CD4-positive, alpha-beta T cell treated with Interleukin-6 at 100 ng/mL for 8 hours (primary cell): ENCODE measurements around the gene PRKAB2.
"Not testable (repeated sequence)": the region's sequence is repeated elsewhere in the genome, so short reads cannot be mapped to it uniquely, and the experiment has no call there.

Experiments
- DNase-seq: peaks from one replicate; pipeline ENCODE4 v3.0.0-alpha.2; 2020; ENCODE audit warnings: mixed read lengths, low spot score

Gene PRKAB2

DNA sequence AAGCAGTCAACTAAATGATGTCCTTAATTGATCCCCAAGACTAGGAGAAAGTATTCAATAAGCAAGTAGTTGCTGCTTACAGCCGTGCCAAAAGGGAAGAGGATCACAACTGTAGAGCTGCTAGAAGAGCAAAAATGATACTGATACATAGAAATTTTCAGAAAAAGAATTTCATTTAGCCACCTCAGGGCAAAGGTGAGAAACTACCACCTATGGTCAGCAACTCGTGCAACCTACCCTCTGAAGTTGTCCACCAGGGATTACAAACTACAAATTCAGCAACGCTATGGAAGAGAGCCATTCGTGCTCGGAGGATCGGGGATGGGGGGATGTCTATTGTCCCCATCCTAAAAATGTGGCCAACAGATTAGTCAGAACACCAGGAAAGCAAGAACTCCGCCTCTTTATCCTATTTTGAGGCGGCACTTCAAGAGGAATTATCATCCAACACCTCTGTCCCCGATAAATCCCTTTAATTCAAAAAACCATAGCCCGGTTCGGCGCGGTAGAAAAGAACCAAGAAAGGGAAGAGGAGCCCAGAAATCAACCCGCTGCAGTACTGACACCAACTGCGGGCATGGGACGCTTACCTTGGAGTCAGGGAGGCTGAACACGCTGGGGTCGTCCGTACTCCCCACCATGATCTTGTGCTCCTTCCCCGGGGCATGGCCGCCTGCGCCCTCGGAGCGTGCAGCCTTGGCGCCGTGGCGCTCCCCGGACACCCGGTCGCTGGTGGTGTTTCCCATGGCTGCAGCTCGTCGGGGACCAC lies 687 bp downstream of the PRKAB2 start:
- DNase-seq: no peak

DNA sequence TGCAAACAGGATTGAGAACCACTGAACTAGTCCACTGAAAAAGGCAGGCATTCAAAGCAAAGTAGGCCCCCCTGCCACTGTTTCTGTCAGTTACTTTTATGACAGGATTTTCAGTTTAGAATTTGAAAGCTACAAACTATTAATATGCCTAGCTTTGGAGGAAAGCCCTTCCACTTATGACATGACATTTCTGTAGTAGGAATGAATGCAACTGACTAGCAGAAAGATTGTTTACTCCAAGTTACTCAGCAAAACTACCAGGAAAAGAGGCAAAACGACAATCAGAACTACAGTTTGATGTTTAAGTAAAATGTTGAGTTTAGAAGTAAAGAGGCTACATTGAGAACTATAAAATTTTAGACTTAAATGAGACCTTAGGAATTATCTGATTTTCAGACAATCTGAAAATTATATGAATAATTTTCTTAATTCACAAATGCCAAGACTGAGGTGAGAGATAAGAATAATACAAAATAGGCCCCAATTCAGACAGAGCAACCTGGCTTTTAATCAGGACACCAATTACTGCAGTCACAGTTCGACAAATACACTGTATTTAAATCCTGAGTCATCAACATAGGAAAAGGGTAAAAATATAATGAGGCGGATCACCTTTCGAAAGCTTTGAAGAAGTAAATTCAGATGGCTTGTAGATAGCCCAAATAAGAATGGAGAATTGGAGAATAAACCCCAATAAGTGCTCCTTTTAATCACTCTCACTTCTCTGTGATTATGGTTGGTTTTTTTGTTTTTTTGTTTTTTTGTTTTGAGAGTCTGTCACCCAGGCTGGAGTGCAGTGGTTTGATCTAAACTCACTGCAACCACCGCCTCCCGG lies 2.2 kb downstream of the PRKAB2 start:
- no peak for DNase-seq

DNA sequence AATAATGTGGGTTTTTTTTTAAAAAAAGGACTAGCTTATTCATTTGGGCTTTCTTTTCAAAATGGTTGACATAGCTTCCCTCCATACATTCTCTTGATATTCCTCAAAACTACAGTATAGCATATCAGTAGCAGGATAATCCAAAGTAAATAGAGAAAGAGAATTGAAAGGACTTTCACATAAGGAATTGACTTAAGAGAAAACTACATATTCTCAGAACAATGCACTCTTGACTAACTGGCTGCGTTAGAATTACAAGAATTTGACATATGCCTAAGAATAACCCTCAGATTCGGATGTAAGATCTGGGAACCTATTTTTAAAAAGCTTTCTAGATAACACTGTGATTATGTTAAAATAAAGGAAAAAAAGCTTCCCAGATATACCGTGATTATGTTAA lies 3.1 kb downstream of the PRKAB2 start:
- DNase-seq: no peak

DNA sequence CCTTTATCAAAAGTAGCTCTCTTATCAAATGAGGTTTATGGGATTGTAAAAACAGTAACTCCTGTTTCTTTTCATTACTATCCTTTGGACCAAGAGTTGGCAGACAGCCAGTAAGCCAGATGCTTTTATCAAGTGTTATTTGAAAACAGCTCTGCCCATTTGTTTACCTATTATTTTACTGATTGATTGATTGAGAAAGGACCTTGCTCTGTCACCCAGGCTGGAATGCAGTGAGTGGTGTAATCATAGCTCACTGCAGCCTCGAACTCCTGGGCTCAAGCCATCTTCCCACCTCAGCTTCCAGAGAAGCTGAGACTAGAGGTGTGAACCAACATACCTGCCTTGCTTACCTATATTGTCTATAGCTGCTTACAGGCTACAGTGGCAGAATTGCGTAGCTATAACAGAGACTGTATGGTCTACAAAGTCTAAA lies 3.6 kb downstream of the PRKAB2 start:
- DNase-seq: no peak

DNA sequence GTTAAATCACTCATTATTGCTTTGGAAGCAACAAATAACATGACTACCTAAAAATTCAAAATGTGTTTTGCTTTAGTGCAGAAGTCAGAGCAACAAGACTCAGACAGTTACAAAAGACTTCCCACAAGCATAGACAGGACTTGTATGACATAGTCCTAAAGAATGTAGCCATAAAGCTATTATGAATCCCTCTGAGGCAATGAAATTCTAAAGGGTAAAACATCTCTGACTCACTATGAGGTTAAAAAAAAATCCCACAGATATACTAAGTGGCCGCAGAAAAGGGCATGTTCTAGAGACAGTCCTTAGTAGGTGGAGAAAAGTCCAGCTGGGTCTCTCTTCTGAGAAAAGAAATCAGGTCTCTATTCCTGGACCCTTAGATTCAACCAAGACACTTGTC lies 4.9 kb downstream of the PRKAB2 start:
- no peak for DNase-seq

DNA sequence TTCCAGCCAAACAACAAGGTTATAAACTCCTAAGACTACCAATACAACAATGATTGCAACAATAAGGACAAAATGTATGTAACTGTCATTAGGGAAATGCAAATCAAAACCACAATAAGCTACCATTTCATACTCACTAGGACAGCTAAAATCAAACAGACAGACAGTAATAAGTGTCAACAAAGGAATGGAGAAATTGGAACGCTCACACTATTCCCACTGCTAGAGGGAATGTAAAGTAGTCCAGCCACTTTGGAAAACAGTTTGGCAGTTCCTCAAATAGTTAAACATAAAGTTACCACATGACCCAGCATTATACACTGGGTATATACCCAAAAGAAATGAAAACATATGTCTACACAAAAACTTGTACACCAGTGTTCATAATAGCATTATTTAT lies 9.3 kb downstream of the PRKAB2 start:
- no peak for DNase-seq

DNA sequence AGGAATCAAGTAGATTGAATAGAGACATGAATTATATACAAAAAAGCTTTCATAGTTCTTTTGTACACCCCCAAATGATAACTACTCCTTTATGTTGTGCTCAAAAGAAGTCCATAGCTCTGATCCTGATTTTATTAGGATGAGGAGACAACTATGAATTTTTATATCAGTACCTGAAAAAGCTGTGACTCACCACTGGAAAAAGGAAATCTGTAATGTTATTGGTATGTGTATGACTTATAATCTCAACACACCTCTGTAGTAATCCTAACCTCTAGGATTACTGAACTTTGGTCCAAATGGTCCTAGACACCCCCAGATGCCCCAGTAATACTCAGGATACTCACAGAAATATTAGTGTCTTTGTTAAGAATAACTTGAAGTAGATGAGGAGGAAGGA lies 10.2 kb downstream of the PRKAB2 start:
- DNase-seq: no peak

DNA sequence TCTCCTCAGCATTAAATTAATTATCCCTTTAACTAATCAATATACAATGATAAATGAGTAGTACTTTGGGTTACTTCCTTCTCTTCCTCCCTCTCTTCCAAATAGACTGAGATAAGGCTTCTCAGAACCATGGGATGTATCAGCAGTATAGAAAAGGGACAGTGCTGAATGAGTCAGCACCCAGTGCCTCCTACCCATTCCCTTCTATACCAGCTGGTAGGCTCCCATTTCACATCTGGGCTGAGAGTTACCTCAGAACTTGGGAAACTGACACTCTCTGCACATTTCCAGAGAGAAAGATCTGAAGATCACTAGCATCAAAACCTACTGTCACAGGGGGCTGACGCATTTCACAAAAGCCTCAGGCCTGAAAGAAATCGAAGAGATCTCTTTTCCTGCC lies 15.2 kb downstream of the PRKAB2 start:
- not testable (repeated sequence) for DNase-seq

DNA sequence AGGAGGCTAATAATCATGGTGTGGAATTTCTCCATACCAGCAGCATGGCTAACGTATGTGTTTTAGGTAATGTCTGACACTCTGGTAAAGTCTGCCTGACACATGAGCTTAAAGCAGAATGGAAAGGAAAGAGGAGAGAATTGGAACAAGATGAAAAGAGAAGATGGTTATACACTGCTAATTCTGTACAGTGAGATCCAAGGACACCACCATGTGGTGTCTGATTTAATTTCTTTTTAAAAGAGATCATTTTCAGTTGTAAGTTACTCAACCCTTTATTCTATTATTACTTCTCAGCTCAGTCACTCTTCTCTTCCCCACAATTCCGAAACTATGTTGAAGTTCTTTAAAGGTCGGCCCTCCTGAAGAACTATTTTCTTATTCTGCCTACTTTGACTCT lies 15.6 kb downstream of the PRKAB2 start:
- DNase-seq: no peak

DNA sequence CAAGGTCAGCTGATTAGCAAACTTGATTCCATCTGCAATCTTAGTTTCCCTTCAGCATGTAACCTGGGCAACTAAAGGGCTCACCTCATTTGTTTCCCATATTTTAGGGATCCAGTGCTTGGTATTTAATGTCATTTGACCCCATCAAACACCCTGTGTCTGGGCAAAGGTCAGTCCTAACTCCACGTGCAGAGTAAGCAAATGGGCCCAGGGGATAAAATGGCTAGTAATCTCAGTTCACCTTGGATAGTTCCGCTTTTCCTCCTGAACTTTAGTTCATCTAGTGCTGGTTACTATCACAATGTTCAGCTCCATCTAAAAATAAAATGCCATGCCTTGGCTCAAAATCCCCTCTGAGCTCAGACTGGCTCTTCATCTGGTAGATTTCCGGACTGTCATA lies 19.5 kb downstream of the PRKAB2 start:
- no peak for DNase-seq

DNA sequence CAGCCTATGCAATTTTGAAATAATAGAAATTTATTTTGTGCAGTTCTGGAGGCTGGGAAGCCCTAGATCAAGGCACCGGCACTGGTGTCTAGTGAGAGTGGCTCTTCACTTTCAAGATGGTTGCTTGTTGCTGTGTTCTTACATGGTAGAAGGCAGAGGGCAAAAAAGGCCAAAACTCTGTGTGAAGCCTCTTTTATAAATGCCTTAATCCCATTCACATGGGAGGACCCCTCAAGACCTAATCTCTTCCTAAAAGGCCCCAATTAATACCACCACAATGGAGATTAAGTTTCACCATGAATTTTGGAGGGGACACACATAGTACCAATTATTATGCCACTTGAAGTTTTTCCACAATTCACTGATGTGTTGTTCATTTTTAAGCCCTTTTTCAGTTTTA lies 21.0 kb downstream of the PRKAB2 start:
- DNase-seq: no peak

DNA sequence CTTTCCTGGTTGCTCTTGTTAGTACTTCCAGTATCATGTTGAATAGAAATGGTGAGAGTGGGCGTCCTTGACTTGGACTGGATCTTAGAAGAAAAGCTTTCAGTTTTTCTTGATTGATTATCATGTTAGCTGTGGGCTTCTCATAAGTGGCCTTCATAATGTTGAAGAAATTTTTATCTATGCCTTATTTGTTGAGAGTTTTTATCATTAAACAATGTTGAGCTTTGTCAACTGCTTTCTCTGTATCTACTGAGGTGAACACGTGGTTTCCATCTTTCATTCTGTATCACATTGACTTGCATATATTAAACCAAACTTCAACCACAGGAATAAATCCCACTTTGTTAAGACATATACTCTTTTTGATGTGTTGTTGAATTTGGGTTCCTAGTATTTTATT lies 29.4 kb downstream of the PRKAB2 start:
- DNase-seq: no peak

DNA sequence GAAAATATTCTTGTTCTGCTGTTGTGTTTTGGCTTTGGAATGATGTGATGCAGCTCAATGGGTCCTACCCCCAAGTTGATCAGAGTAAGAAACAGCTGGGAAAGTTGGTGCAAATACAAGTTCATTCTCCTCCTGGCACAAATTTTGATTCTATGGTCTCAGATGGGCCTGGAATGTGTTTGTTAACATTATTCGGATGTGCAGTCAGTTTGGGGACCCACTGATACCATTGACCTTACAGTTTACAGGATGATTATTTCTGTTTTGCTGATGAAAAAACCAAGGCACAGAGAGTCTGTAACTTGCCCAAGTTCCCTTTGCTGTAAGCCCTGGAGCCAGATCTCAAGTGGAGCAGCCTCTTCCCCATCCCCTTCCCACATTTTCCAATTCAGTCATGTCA lies 41.5 kb downstream of the PRKAB2 start:
- DNase-seq: not testable (repeated sequence)

DNA sequence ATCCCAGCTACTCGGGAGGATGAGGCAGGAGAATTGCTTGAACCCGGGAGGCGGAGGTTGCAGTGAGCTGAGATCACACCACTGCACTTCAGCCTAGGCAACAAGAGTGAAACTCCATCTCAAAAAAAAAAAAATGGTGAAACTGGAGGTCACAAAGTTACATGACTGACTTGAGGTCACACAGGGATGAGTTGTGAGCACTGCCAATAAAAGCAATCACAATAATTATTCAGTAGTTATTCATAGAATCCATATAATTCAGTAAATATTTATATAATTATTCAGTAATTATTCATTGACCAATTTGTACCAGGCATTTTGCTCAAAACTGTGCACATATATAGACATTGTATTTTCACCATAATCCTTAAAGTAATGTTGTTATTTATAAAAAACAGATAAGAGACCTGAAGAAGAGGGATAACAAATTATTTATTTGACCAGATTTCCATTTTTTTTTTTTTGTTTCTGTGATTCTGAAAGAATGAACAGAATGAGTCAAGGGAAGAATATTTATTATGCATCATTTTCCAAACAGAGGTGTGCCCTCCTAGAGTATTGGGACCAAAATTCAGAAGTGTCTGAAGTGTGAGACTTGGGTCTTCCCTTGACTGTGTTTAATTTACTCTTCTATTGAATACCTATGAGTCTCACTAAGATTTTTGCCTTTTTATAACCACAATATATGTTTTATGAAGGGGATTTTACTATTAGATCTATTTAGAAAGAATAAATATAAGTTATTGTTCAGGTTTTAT lies 43.0 kb downstream of the PRKAB2 start:
- no peak for DNase-seq

DNA sequence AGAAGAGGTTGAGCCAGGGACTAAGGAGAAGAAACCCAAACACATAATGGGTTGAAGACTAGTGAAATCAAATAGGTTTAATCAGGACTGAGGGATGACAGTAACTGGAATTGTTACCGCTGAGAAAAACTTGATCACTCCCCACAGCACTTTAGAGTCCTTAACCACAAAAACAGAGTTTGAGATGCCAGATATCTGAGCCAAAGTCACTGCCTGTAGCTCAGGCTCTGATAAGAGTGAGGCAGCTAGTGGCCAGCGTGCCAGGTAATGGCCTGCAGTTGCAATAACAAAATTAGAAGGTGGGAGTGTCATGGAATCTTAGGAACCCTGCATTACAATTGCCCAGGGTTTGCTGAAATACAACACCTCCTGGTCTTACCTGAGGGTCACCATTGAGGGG lies 48.0 kb downstream of the PRKAB2 start:
- DNase-seq: no peak

DNA sequence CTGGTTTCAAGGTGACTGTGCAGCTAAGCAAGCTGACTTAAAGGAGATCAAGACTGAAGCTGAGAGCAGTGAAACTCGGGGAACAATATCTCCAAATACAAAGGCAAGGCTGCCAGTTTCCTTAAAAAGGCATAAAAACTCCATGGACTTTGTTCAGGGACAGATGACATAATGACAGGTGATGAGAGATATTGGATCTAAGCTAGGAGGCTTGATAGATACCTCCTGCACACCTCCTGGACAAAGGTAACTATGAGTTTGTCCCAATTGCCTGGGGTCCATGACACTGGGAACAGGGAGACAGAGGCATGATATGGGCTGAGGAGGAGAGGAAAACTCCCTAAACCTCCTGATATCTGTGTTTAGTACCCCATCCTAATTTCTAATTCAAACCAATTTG lies 55.2 kb downstream of the PRKAB2 start:
- DNase-seq: no peak

DNA sequence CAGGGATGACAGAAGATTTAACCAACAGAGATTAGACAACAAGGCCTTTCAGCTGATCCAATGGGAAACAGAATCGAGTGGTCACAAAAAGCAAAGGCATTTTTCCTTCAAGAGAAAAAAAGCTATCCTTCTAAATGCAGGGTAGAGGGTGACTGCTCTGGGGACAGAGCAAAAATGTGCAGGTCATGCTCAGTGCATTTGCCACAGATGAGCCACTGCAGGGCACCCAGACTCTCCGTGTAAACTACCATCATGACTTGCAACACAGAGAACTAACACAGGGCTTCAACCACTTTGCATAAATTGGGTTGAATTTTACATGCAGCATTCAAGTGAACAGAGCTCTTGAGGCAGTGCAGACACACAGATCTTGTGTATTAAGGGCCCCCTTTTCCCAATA lies 56.8 kb downstream of the PRKAB2 start:
- DNase-seq: no peak

DNA sequence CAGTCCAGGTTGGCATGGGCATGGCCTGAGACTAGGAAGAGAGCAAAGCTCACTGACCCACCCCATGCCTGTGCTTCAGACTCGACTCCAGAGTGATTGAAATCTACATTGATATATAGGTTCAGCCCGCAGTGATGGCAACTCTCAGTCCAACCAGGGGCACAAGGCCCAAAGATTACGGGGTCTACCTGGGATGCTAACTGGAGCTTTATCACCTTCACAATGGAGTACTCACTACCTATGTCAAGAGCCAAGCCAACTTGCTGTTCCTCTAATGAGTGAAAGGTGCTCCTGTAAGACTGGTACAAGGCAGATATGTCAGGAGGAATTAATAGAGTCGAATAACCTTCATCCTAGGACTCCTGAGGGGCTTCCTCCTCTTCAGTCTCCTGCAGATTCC lies 57.2 kb downstream of the PRKAB2 start:
- not testable (repeated sequence) for DNase-seq

DNA sequence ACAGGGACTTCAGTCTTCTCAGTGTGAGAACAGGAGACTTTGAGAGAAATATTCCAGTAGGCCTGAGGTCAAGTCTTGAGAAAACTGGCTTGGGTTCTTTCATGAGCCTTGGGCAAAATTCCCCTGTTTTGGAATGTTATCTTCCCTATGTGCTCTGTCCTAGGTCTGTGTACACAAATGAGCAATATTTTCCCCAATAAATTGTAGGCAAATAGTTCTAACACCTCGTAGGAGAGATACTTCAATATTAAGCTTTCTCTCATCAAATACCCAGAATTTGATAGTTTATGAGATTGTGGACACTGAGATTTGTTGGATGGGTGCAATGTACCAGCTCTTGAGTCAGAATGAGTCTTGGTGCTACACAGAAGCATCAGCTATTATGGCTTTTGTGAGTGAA lies 57.9 kb downstream of the PRKAB2 start:
- DNase-seq: not testable (repeated sequence)

DNA sequence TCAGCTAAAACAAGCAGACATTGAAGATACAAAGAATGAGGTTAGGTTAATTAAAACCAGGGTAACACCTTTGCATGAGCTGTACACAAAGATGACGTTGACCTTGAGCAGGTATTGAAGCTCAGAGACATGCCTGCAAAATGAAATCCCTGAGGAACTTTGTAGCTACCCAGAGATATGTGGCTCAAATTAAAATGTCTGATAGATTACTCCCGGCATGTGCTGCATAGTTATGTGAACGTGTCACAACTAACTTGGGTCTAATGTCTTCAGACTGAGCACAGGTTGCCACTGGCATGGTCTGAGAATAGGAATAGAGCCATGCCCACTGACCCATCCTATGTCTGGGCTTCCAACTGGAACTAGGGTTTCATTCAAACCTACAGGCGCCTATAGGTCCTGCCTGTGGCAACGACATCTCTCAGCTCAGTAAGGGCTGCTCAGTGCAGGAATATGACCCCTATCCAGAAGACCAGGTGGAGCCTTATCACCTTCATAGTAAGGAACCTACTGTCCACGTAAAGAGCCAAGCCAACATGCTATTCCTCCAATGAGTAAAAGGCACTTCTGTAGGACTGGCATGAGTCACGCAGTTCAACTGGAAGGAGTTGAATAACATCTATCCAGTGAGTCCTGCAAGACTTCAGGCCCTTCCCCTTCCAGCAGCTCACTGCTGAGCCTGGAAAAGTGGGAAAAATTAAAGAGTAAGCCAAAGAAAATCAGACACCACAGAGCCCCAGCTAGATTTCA lies 60.7 kb downstream of the PRKAB2 start:
- no peak for DNase-seq

DNA sequence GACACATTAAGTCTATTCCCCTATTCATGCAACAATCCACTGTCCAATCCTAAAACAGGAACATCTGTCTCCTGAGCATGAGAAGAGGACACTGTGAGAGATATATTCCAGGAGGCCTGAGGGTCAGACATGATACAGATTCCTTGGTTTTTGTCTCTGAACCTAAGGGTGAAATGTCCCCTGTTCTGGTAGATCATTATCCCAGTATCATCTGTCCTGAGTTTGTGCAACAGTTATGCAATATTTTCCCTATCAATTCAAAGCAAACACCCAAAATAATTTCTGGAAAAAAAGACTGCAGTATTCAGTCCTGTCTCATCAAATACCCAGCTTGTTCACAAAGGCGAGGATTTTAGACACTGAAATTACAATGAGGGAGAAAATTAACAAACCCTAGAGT lies 61.4 kb downstream of the PRKAB2 start:
- DNase-seq: no peak

DNA sequence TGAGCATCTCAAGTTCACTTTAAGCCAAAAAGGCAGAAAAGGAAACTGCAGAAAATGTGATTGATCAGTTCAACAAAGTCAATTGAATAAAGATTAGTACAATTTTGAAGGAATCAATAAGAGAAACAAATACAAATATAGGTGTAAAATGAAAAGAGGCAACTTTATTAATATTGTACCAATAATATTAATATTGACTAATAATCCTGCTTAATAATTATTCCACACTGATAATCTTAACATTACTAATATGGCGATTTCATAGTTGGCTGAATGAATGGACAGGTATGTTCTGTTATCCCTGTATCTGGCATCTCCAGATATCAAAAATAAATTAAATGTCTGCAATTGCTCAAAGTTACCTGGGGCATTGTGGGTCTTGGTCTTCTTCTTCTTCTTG lies 61.8 kb downstream of the PRKAB2 start:
- no peak for DNase-seq
